ENCODE data around the gene NCKAP5. TPM values are rescaled to one million over a fixed set of nuclear protein-coding genes. Genes with fewer than 3 reads are reported as not detected.

NCKAP5 gene
- total and polyA plus RNA-seq, 2 of the 8 experiments (the other 6 are each of a cell fraction or from before 2014, with no cell fraction given): 0.27 to 0.86 TPM

GRCh38 chr2:132758995-132759394, 809.3 kb downstream of the NCKAP5 start:
- H2BK15ac ChIP-seq (ENCODE audit: low read length): no peak overlapping the region
- no peaks in the 10 kb centered on the region for H3K23me2 ChIP-seq (ENCODE audit: low read depth, low read length)
- no peak overlapping the region for H2BK12ac ChIP-seq (ENCODE audit: low read depth, low read length)
- H3K79me2 ChIP-seq (ENCODE audit: control insufficient read depth in 1 of 2, insufficient read depth in 2 of 2, low read length in 2 of 2): no peaks in the 10 kb centered on the region
- ChIA-PET POLR2A (ENCODE audit: partially characterized antibody) (no interaction called here), CTCF (ENCODE audit: partially characterized antibody) (no interaction called here)
- H3K23ac ChIP-seq (ENCODE audit: insufficient read length): no peak overlapping the region
- no peaks in the 10 kb centered on the region for H4K20me1 ChIP-seq (replicated peaks in 1 of 2; ENCODE audit: control insufficient read depth in 1 of 2, insufficient read depth in 2 of 2, low read length in 2 of 2)
- TF ChIP-seq TAF7 (optimal IDR thresholded peaks at IDR 0.05; ENCODE audit: borderline replicate concordance, low read depth, low read length) (no peak), CBX8 (IDR thresholded peaks at IDR 0.05; ENCODE audit: borderline replicate concordance, low read depth, low read length) (no peak), SIN3A (conservative IDR thresholded peaks at IDR 0.05 in 1 of 2, IDR thresholded peaks at IDR 0.05 in 1 of 2; ENCODE audit: low read depth in 1 of 2, low read length in 2 of 2) (no peak), CREB1 (IDR thresholded peaks at IDR 0.05) (no peak), YY1 (IDR thresholded peaks at IDR 0.05; ENCODE audit: low read depth, low read length) (no peak), POLR2A (IDR thresholded peaks at IDR 0.05; ENCODE audit: control extremely low read depth in 1 of 2, low read depth in 2 of 2, low read length in 2 of 2) (no peak), E2F6 (IDR thresholded peaks at IDR 0.05) (no peak), NRF1 (IDR thresholded peaks at IDR 0.05; ENCODE audit: low read depth, low read length) (no peak), POLR2AphosphoS5 (IDR thresholded peaks at IDR 0.05; ENCODE audit: low read depth, low read length) (no peak), ZNF274 (IDR thresholded peaks at IDR 0.05; ENCODE audit: borderline replicate concordance, extremely low read depth, low read length) (no peak)
- H2AFZ ChIP-seq (ENCODE audit: low read length): no peak overlapping the region
- H3K9ac ChIP-seq (replicated peaks in 1 of 4; ENCODE audit: extremely low read depth in 1 of 4, low read depth in 3 of 4, low read length in 3 of 4): no peak overlapping the region
- no peak overlapping the region for H4K8ac ChIP-seq (ENCODE audit: extremely low read depth, insufficient read depth, low read length)
- H2BK120ac ChIP-seq (replicated peaks; ENCODE audit: low read depth, low read length): no peak overlapping the region
- H3K4ac ChIP-seq (replicated peaks; ENCODE audit: insufficient read length, low read depth, low read length): no peak overlapping the region
- no peak for DNase-seq (ENCODE audit: low read depth in 1 of 2, low spot score in 2 of 2)
- no peak overlapping the region for H4K5ac ChIP-seq (ENCODE audit: insufficient read length, low read depth, low read length)
- no peak overlapping the region for H4K91ac ChIP-seq (replicated peaks; ENCODE audit: insufficient read length, low read length)
- H3K27me3 ChIP-seq (replicated peaks in 1 of 4; ENCODE audit: control insufficient read depth in 3 of 4, extremely low read depth in 1 of 4, insufficient read depth in 3 of 4, low read length in 3 of 4): no peaks in the 10 kb centered on the region
- H2BK5ac ChIP-seq (ENCODE audit: low read depth, low read length): no peak overlapping the region
- H3K4me1 ChIP-seq (replicated peaks in 1 of 4; ENCODE audit: control insufficient read depth in 3 of 4, insufficient read depth in 4 of 4, low read length in 3 of 4): peaks cover 0 to 4% (median 0%) of the 10 kb centered on the region in 4 experiments; a peak in 1 of 7 replicates
- H3K4me3 ChIP-seq (ENCODE audit: extremely low read depth in 1 of 4, insufficient read depth in 2 of 4, low read depth in 3 of 4, low read length in 4 of 4): no peak overlapping the region
- H3K9me3 ChIP-seq (ENCODE audit: insufficient read depth in 2 of 2, low read depth in 1 of 2, low read length in 1 of 2): no peaks in the 10 kb centered on the region
- no peak for FAIRE-seq
- no peak overlapping the region for H3K56ac ChIP-seq (replicated peaks; ENCODE audit: insufficient read length, low read depth, low read length)
- H2BK20ac ChIP-seq (ENCODE audit: low read length): no peak overlapping the region
- H2AK5ac ChIP-seq (ENCODE audit: low read depth, low read length): no peak overlapping the region
- no peaks in the 10 kb centered on the region for H3K36me3 ChIP-seq (ENCODE audit: control insufficient read depth in 2 of 4, insufficient read depth in 4 of 4, low read length in 3 of 4)
- no peaks in the 10 kb centered on the region for H3K79me1 ChIP-seq (ENCODE audit: low read depth, low read length)
- no peak overlapping the region for H3K27ac ChIP-seq (ENCODE audit: low read depth, low read length)
- H3K18ac ChIP-seq (ENCODE audit: extremely low read depth, low read length): no peak overlapping the region
- H3K4me2 ChIP-seq (ENCODE audit: insufficient read depth in 1 of 2, low read depth in 2 of 2, low read length in 2 of 2): no peak overlapping the region
- no peak overlapping the region for H3K14ac ChIP-seq (ENCODE audit: insufficient read length)
